Frontal cortex (tissue), 4 donors: ENCODE measurements around the gene DCPS. TPM values are rescaled to one million over a fixed set of nuclear protein-coding genes. Genes with fewer than 3 reads are reported as not detected.
"Not testable (repeated sequence)": the region's sequence is repeated elsewhere in the genome, so short reads cannot be mapped to it uniquely, and the experiment has no call there.

ENCODE experiments used
- DNase-seq, 2 donors: peaks; one replicate each; pipeline ENCODE4 v3.0.0; 2012; ENCODE audit warnings: low spot score in 2 of 2
- FAIRE-seq: peaks from 2 replicates; lab custom pipeline; 2012; peaks lifted over from hg19 to GRCh38; lab: Jason Lieb, UNC
- total RNA-seq: library from RNA; depleted of rRNA; stranded (reverse); fragments of >200 nt; gene quantifications from one replicate; pipeline ENCODE4 v1.2.3, GENCODE V29; 2014
- donor health status: control.
- donor health status: control.
- donor health status: control.

DCPS gene
- total RNA-seq, 1 donor from 2014 or later: 2.9 TPM

- not testable (repeated sequence) for FAIRE-seq, DNase-seq
These were observed 64.7 kb downstream of the DCPS start for GRCh38 chr11:126368336-126369119.

DNA sequence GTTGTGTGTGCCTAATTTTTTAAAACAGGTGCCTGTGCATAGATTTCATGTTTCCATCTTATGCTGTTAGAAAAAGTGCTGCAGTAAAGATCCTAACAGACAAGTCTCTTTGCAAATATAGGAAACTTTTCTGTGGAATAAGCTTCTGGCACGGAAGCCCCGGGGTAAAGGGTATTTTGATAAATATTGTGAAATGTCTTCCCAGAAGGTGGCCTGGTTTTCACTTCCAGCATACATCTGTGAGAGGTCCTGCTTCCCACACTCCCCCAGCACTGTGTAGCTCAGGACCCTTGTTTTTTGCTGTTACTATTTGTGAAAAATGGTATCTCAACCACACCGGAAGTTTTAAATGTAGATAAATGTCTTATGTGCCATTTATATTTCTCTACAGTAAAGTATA lies 66.2 kb downstream of the DCPS start:
- FAIRE-seq: no peak
- DNase-seq: no peak

- FAIRE-seq (no peak), DNase-seq (no peak)
These were observed 67.7 kb downstream of the DCPS start for GRCh38 chr11:126371595-126371994.

- FAIRE-seq, DNase-seq: not testable (repeated sequence)
These were observed 69.7 kb downstream of the DCPS start for GRCh38 chr11:126373389-126374066.

GRCh38 chr11:126374562-126375300 lies 70.9 kb downstream of the DCPS start:
- not testable (repeated sequence) for FAIRE-seq, DNase-seq

DNA sequence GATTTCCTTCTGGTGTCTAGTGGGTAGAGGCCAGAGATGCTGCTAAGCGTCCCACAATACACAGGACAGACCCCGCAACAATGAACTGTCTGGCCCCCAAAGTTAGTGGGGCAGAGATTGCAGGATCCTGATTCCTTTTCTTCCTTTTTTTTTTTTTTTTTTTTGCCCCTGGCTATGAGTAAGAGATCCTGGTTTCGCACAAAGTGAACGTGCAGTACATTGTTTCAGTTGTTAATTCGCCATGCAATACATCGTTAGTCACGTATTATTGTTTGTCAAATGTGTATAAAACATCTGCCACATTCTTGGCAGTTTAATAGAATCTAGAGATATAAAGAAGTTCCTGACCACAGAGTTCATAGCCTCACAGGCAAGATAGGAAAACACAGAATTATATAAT lies 71.9 kb downstream of the DCPS start:
- no peak for FAIRE-seq
- DNase-seq: no peak

DNA sequence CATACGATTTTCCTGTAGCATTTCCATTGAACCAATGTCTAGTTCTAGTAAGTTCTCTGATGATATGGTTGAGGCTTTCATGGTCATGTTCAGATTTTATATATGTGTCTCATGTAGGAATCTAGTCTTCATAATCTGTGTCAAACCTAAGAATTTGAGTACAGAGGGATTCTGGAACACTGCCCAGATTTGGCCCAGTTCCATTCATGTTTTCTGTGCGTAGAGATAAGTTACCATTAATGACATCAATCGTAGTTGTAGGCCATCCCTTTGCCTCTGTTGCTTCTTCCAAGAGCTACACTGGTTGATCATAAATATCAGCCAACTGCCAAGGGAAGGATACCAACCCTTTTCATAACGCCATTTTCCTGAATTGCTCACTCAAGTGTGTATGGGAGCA lies 74.9 kb downstream of the DCPS start:
- no peak for FAIRE-seq
- no peak for DNase-seq

DNA sequence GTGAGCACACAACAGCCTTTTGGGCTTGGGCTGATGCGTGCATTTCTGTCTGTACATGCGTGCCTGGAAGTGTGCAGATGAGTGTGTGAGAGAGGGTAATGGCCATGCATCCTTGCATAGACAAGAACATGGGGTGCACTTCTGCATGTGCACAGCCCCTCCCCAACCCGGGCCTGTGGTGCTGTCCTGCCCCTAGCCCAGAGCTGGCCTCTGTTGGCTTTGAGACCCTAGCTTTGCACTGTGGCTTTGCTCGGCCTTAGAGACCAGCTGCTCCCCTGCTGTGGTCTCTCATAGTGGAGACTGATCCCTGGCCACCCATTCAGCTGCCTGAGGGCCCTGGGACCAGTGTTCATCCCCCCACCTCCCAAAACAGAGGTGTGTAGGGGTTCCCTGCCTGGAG lies 77.0 kb downstream of the DCPS start:
- FAIRE-seq: no peak

DNA sequence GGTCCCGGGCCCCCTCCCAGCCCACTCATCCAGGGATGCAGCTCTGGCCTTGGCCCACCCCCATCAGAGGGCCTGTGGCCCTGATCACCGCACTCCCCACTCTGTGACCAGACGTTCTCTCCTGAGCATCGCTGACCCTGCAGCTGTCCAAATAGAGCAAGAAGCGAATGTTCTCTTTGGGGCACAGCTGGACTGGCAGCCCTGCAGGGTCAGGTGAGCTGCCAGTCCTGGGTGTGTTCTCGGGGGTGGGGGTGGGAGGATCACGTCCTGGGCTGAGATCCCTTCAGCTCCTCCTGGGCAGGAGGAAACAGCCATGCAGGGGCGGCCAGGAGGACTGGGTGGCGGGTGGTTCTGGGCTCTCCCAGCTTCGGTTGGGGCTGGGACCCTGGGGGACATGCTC lies 78.1 kb downstream of the DCPS start:
- not testable (repeated sequence) for FAIRE-seq, DNase-seq

More for the DNA sequence above, 77.0 kb downstream of the DCPS start:
- no peak for DNase-seq

GRCh38 chr11:126382641-126383040 lies 78.8 kb downstream of the DCPS start:
- not testable (repeated sequence) for FAIRE-seq, DNase-seq

GRCh38 chr11:126383339-126384335 lies 79.8 kb downstream of the DCPS start:
- no peak for DNase-seq
- FAIRE-seq: no peak

GRCh38 chr11:126384449-126385070 lies 80.7 kb downstream of the DCPS start:
- DNase-seq (no peak), FAIRE-seq (no peak)

DNA sequence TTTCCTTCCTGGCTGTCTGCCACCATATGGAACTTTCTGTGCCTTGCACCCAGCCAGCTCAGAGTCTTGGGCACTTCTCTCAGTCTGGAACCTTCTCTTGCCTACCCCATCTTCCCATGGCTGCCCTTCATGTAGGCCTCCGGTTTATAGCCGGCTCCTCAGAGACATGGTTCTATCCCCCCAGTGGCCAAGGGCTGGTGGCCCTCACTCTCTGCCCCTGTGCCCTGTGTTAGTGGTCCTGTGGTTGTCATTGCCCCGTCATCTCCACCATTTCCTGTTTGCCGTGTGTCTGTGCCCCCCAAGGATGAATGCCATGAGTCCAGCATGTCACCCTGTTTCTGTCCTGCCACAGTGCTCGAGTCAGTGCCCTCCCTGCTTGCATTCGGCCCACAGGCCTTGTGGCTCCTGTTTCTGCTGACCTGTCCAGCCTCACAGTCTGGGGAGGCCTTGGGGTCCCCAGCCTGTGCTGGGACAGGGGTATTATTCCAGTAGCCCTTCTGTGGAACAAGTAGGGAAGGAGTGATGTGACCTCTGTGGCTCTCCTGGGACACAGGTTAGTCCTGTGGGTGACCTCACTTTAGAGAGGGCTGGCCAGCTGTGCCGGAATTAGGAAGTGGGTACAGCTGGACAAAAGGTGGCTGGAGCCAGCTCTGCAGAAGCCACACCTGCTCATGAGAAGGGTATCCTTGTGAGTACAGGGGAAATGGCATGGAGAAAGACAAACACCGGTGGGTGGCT lies 82.3 kb downstream of the DCPS start:
- FAIRE-seq (no peak), DNase-seq (no peak)

GRCh38 chr11:126386729-126387071 lies 82.8 kb downstream of the DCPS start:
- not testable (repeated sequence) for FAIRE-seq, DNase-seq

GRCh38 chr11:126387857-126388256 lies 84.0 kb downstream of the DCPS start:
- DNase-seq (no peak), FAIRE-seq (no peak)

GRCh38 chr11:126390272-126390867 lies 86.5 kb downstream of the DCPS start:
- FAIRE-seq (no peak), DNase-seq (no peak)

DNA sequence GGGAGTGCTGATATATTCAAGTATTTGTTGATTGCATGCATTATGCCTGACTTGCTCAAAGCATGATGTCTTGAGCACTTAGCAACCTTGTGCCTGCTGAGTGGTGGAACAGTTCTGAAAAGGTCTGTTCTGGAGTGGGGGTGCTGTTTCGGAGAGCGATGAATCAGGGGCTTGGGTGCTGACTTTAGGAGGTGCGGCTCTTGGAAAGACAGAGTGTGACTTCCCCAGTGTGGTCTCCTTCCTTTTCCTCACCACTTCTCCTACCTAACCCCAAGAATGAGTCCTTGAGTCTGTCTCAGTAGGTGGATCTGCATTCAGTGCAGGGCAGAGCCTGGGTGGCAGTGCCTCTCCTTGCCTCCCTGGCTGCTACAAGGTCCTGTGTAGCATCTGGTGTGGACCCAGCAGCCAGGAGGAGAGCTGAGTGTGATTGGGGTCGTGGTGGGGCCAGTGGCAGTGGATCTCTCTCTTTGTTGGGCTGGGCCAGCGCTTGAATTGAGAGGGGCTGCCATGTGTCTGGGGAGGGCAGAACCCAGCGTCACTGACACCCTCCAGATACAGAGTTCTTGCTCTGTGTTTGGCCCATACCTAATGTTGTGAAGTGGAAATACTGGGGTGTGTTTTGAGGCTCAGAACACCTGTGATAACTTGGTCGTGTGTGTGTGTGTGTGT lies 87.6 kb downstream of the DCPS start:
- DNase-seq: no peak
- no peak for FAIRE-seq
